ENCODE data around the gene RMC1. TPM values are rescaled to one million over a fixed set of nuclear protein-coding genes. Genes with fewer than 3 reads are reported as not detected.
A peak's percentile ranks its signal among the peaks of the same experiment; 100 is the strongest.
"Not testable (repeated sequence)": the region's sequence is repeated elsewhere in the genome, so short reads cannot be mapped to it uniquely, and the experiment has no call there.

RMC1 gene
- polyA plus RNA-seq, 4 donors, result 9.5 to 96.4 (median 44.1) TPM

GRCh38 chr18:23502516-23503037, 734 bp upstream of the RMC1 start:
- no peaks in the 10 kb centered on the region for H3K9me3 ChIP-seq (ENCODE audit: control insufficient read depth in 2 of 2, insufficient read depth in 1 of 2, low read depth in 1 of 2, low read length in 1 of 2)

DNA sequence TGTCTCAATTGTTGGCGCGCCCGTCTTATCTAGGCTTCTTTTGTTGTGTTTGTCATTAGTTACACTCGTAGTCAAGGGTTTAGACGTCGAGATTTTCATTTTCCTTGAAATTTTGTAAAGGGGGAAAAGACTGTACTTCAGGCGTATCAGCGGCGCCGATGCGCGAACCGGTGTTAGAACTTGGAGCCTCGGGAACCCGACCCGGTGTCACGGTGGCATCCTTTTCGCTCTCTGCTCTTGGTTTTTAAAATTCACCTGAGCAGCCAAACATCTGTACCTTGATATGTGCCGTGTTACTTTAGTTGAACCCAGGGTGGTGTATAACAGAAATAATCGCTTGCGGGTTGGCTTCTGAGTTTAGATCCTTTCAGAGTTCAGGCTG, 643 bp downstream of the RMC1 start:
- Histone ChIP-seq H3K9me3 (ENCODE audit: control insufficient read depth in 2 of 2, insufficient read depth in 1 of 2, low read depth in 1 of 2, low read length in 1 of 2) (no peaks in the 10 kb centered on the region), H3K4me3 (ENCODE audit: low read depth in 1 of 3, low read length in 3 of 3) (peak overlapping the region; percentile 71 to 88 (median 76)), H3K27ac (ENCODE audit: low read depth in 1 of 3, low read length in 2 of 3) (peak overlapping the region in 2 of 3 donors; percentile 81 to 92), H3K4me1 (ENCODE audit: control insufficient read depth in 3 of 3, insufficient read depth in 2 of 3, low read depth in 1 of 3, low read length in 2 of 3) (peaks cover 3 to 18% (median 9%) of the 10 kb centered on the region in 3 donors), H3K27me3 (ENCODE audit: control insufficient read depth in 3 of 3, insufficient read depth in 3 of 3, low read length in 3 of 3) (no peaks in the 10 kb centered on the region), H3K36me3 (ENCODE audit: control insufficient read depth in 3 of 3, insufficient read depth in 2 of 3, low read depth in 1 of 3, low read length in 3 of 3) (peaks cover 3 to 18% (median 14%) of the 10 kb centered on the region in 3 donors)
- WGBS, 3 donors, result 1 to 2% (median 1%) methylated on average over 21 of the region's 21 CpGs
- peak in 1 of 2 donors; percentile 37 for DNase-seq
- no peak for FAIRE-seq

More at GRCh38 chr18:23502516-23503037, 734 bp upstream of the RMC1 start:
- Histone ChIP-seq H3K4me3 (ENCODE audit: low read depth in 1 of 3, low read length in 3 of 3) (peak overlapping the region in 2 of 3 donors; percentile 69 to 76), H3K4me1 (ENCODE audit: control insufficient read depth in 3 of 3, insufficient read depth in 2 of 3, low read depth in 1 of 3, low read length in 2 of 3) (peaks cover 3 to 18% (median 9%) of the 10 kb centered on the region in 3 donors), H3K27me3 (ENCODE audit: control insufficient read depth in 3 of 3, insufficient read depth in 3 of 3, low read length in 3 of 3) (no peaks in the 10 kb centered on the region), H3K27ac (ENCODE audit: low read depth in 1 of 3, low read length in 2 of 3) (peak overlapping the region; percentile 89 to 96 (median 89)), H3K36me3 (ENCODE audit: control insufficient read depth in 3 of 3, insufficient read depth in 2 of 3, low read depth in 1 of 3, low read length in 3 of 3) (peaks cover 0 to 9% (median 8%) of the 10 kb centered on the region in 3 donors)
- DNase-seq (peak in 1 of 2 donors; percentile 76), FAIRE-seq (no peak)
- 6 to 22% (median 19%) methylated on average over 6 of the region's 6 CpGs for WGBS, 3 donors

- DNase-seq, result peak; percentile 71 to 85
These were observed 1.4 kb downstream of the RMC1 start for GRCh38 chr18:23504720-23505119.

GRCh38 chr18:23506393-23506792, 3.1 kb downstream of the RMC1 start:
- Histone ChIP-seq H3K27ac (ENCODE audit: low read depth in 1 of 3, low read length in 2 of 3) (no peak overlapping the region), H3K4me1 (ENCODE audit: control insufficient read depth in 3 of 3, insufficient read depth in 2 of 3, low read depth in 1 of 3, low read length in 2 of 3) (peaks cover 3 to 18% (median 9%) of the 10 kb centered on the region in 3 donors), H3K36me3 (ENCODE audit: control insufficient read depth in 3 of 3, insufficient read depth in 2 of 3, low read depth in 1 of 3, low read length in 3 of 3) (peaks cover 5 to 31% (median 14%) of the 10 kb centered on the region in 3 donors), H3K9me3 (ENCODE audit: control insufficient read depth in 2 of 2, insufficient read depth in 1 of 2, low read depth in 1 of 2, low read length in 1 of 2) (no peaks in the 10 kb centered on the region), H3K4me3 (ENCODE audit: low read depth in 1 of 3, low read length in 3 of 3) (no peak overlapping the region), H3K27me3 (ENCODE audit: control insufficient read depth in 3 of 3, insufficient read depth in 3 of 3, low read length in 3 of 3) (no peaks in the 10 kb centered on the region)
- FAIRE-seq (no peak), DNase-seq (no peak)
- 83 to 97% (median 84%) methylated on average over 6 of the region's 6 CpGs for WGBS, 3 donors

More at GRCh38 chr18:23504720-23505119, 1.4 kb downstream of the RMC1 start:
- WGBS, 3 donors, result 11 to 43% (median 13%) methylated on average over 3 of the region's 3 CpGs
- peaks cover 5 to 23% (median 14%) of the 10 kb centered on the region in 3 donors for H3K36me3 ChIP-seq (ENCODE audit: control insufficient read depth in 3 of 3, insufficient read depth in 2 of 3, low read depth in 1 of 3, low read length in 3 of 3)
- H3K4me1 ChIP-seq (ENCODE audit: control insufficient read depth in 3 of 3, insufficient read depth in 2 of 3, low read depth in 1 of 3, low read length in 2 of 3), result peaks cover 3 to 18% (median 9%) of the 10 kb centered on the region in 3 donors
- no peak for FAIRE-seq
- no peaks in the 10 kb centered on the region for H3K9me3 ChIP-seq (ENCODE audit: control insufficient read depth in 2 of 2, insufficient read depth in 1 of 2, low read depth in 1 of 2, low read length in 1 of 2)
- no peaks in the 10 kb centered on the region for H3K27me3 ChIP-seq (ENCODE audit: control insufficient read depth in 3 of 3, insufficient read depth in 3 of 3, low read length in 3 of 3)
- H3K27ac ChIP-seq (ENCODE audit: low read depth in 1 of 3, low read length in 2 of 3), result peak overlapping the region in 2 of 3 donors; percentile 81 to 92
- H3K4me3 ChIP-seq (ENCODE audit: low read depth in 1 of 3, low read length in 3 of 3), result peak overlapping the region in 2 of 3 donors; percentile 71 to 76

DNA sequence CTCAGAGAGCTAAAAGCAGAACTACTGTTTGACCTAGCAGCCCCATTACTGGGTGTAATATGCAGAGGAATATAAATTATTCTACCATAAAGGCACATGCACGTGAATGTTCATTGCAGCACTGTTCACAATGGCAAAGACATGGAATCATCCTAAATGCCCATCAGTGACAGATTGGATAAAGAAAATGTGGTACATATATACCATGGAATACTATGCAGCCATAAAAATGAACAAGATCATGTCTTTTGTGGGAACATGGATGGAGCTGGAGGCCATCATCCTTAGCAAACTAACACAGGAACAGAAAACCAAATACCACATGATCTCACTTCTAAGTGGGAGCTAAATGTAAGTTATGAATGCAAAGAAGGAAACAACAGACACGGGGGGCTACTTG, 7.6 kb downstream of the RMC1 start:
- not testable (repeated sequence) for FAIRE-seq
- H3K36me3 ChIP-seq (ENCODE audit: control insufficient read depth in 3 of 3, insufficient read depth in 2 of 3, low read depth in 1 of 3, low read length in 3 of 3), result peaks cover 12 to 39% (median 18%) of the 10 kb centered on the region in 3 donors

GRCh38 chr18:23512216-23512615, 8.9 kb downstream of the RMC1 start:
- not testable (repeated sequence) for H3K4me3 ChIP-seq (ENCODE audit: low read depth in 1 of 3, low read length in 3 of 3); H3K27me3 ChIP-seq (ENCODE audit: control insufficient read depth in 3 of 3, insufficient read depth in 3 of 3, low read length in 3 of 3); H3K4me1 ChIP-seq (ENCODE audit: control insufficient read depth in 3 of 3, insufficient read depth in 2 of 3, low read depth in 1 of 3, low read length in 2 of 3); DNase-seq; FAIRE-seq; H3K9me3 ChIP-seq (ENCODE audit: control insufficient read depth in 2 of 2, insufficient read depth in 1 of 2, low read depth in 1 of 2, low read length in 1 of 2)
- peaks cover 12 to 41% (median 14%) of the 10 kb centered on the region in 3 donors for H3K36me3 ChIP-seq (ENCODE audit: control insufficient read depth in 3 of 3, insufficient read depth in 2 of 3, low read depth in 1 of 3, low read length in 3 of 3)
- WGBS, 3 donors, result 82 to 89% (median 88%) methylated on average over 7 of the region's 7 CpGs
- H3K27ac ChIP-seq (ENCODE audit: low read depth in 1 of 3, low read length in 2 of 3), result peak overlapping the region in 1 of 3 donors; percentile 31

More for the DNA sequence above, 7.6 kb downstream of the RMC1 start:
- 97 to 100% (median 98%) methylated on average over 2 of the region's 2 CpGs for WGBS, 3 donors
- DNase-seq; H3K9me3 ChIP-seq (ENCODE audit: control insufficient read depth in 2 of 2, insufficient read depth in 1 of 2, low read depth in 1 of 2, low read length in 1 of 2); H3K4me1 ChIP-seq (ENCODE audit: control insufficient read depth in 3 of 3, insufficient read depth in 2 of 3, low read depth in 1 of 3, low read length in 2 of 3); H3K27me3 ChIP-seq (ENCODE audit: control insufficient read depth in 3 of 3, insufficient read depth in 3 of 3, low read length in 3 of 3); H3K27ac ChIP-seq (ENCODE audit: low read depth in 1 of 3, low read length in 2 of 3); H3K4me3 ChIP-seq (ENCODE audit: low read depth in 1 of 3, low read length in 3 of 3): not testable (repeated sequence)

- H3K27ac ChIP-seq (ENCODE audit: low read depth in 1 of 3, low read length in 2 of 3), result peak overlapping the region in 1 of 3 donors; percentile 31
- FAIRE-seq (no peak), DNase-seq (no peak)
- 83 to 100% (median 89%) methylated on average over 1 of the region's 1 CpG for WGBS, 3 donors
- H3K4me3 ChIP-seq (ENCODE audit: low read depth in 1 of 3, low read length in 3 of 3), result no peak overlapping the region
- H3K4me1 ChIP-seq (ENCODE audit: control insufficient read depth in 3 of 3, insufficient read depth in 2 of 3, low read depth in 1 of 3, low read length in 2 of 3), result no peaks in the 10 kb centered on the region
- peaks cover 12 to 43% (median 12%) of the 10 kb centered on the region in 3 donors for H3K36me3 ChIP-seq (ENCODE audit: control insufficient read depth in 3 of 3, insufficient read depth in 2 of 3, low read depth in 1 of 3, low read length in 3 of 3)
- H3K27me3 ChIP-seq (ENCODE audit: control insufficient read depth in 3 of 3, insufficient read depth in 3 of 3, low read length in 3 of 3), result no peaks in the 10 kb centered on the region
- no peaks in the 10 kb centered on the region for H3K9me3 ChIP-seq (ENCODE audit: control insufficient read depth in 2 of 2, insufficient read depth in 1 of 2, low read depth in 1 of 2, low read length in 1 of 2)
These were observed 9.3 kb downstream of the RMC1 start for GRCh38 chr18:23512641-23513040.

DNA sequence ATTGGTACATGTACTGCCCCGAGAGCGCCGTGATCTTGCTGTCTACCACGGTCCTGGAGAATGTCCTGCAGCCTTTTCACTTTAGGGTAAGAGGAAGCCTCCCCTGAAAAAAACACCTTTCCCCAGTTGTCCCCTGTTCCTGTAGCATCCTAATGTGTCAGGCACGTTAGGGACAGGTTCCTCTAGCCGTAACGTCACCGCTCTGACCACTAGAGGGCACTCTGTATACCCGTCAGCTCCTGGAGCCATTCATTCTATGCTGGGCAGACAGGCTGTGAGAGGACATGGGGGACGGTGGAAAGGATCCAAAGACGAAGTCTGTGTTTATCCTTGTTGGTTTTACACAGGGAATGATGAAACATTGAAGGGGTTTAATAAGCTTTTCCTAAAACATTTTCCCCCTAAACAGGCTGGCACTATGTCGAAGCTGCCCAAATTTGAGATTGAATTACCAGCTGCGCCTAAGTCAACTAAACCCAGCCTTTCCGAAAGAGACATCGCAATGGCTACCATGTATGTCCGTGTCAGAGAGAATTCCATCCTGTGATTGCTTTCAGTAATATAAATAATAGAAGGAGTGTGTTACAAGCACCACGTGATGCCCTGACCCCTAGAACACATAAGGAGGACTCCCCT, 12.7 kb downstream of the RMC1 start:
- peak; percentile 79 to 86 for DNase-seq

More for the DNA sequence above, 12.7 kb downstream of the RMC1 start:
- H3K27me3 ChIP-seq (ENCODE audit: control insufficient read depth in 3 of 3, insufficient read depth in 3 of 3, low read length in 3 of 3), result no peaks in the 10 kb centered on the region
- H3K4me1 ChIP-seq (ENCODE audit: control insufficient read depth in 3 of 3, insufficient read depth in 2 of 3, low read depth in 1 of 3, low read length in 2 of 3), result no peaks in the 10 kb centered on the region
- H3K9me3 ChIP-seq (ENCODE audit: control insufficient read depth in 2 of 2, insufficient read depth in 1 of 2, low read depth in 1 of 2, low read length in 1 of 2), result no peaks in the 10 kb centered on the region
- no peak overlapping the region for H3K4me3 ChIP-seq (ENCODE audit: low read depth in 1 of 3, low read length in 3 of 3)
- FAIRE-seq, result no peak
- 45 to 50% (median 46%) methylated on average over 17 of the region's 17 CpGs for WGBS, 3 donors
- H3K36me3 ChIP-seq (ENCODE audit: control insufficient read depth in 3 of 3, insufficient read depth in 2 of 3, low read depth in 1 of 3, low read length in 3 of 3), result peaks cover 17 to 47% (median 20%) of the 10 kb centered on the region in 3 donors
- no peak overlapping the region for H3K27ac ChIP-seq (ENCODE audit: low read depth in 1 of 3, low read length in 2 of 3)
